ENCODE data around the gene SNAPIN. TPM values are rescaled to one million over a fixed set of nuclear protein-coding genes. Genes with fewer than 3 reads are reported as not detected.
A peak's percentile ranks its signal among the peaks of the same experiment; 100 is the strongest.

The SNAPIN gene
- total RNA-seq, 1 experiment from 2014 or later = 29.0 TPM

- DNase-seq = no peak
- WGBS (ENCODE audit: extremely low coverage, insufficient read length, low lambda C conversion rate) = no CpG with 5 or more reads among the region's 9 CpGs
- peaks cover 21 to 45% (median 26%) of the 10 kb centered on the region in 3 experiments for H3K36me3 Mint-ChIP-seq (ENCODE audit: insufficient read depth in 1 of 3, low read depth in 3 of 3)
- peaks cover 9% of the 10 kb centered on the region in 2 experiments for H3K4me1 Mint-ChIP-seq
- no peak overlapping the region for H3K9ac ChIP-seq (ENCODE audit: extremely low read depth, insufficient read length, low read length)
- H2BK15ac ChIP-seq (ENCODE audit: low read depth, low read length) = no peak overlapping the region
- H3K18ac ChIP-seq (ENCODE audit: insufficient read length, low read depth, low read length) = no peak overlapping the region
- no peaks in the 10 kb centered on the region for H3K27me3 Mint-ChIP-seq (ENCODE audit: low read depth)
- no peak overlapping the region for H4K8ac ChIP-seq (replicated peaks; ENCODE audit: insufficient read length, low read depth, low read length)
- H3K4me2 ChIP-seq (ENCODE audit: insufficient read depth, insufficient read length, low read length) = peak overlapping the region; percentile 94
- no peak overlapping the region for H2BK120ac ChIP-seq (ENCODE audit: low read depth, low read length, poor library complexity, severe bottlenecking)
- H3K4me3 Mint-ChIP-seq = peak overlapping the region; percentile 94 to 95
- H3K27ac ChIP-seq (ENCODE audit: insufficient read length, low read depth, low read length) = no peak overlapping the region
- H2AFZ ChIP-seq (ENCODE audit: low read length) = no peak overlapping the region
- no peaks in the 10 kb centered on the region for H4K20me1 ChIP-seq (ENCODE audit: control insufficient read depth, insufficient read depth, insufficient read length)
- H2BK12ac ChIP-seq (ENCODE audit: insufficient read length, low read depth, low read length) = no peak overlapping the region
- H3K9me3 ChIP-seq (ENCODE audit: control insufficient read depth, low read depth, low read length) = no peaks in the 10 kb centered on the region
- H3K79me2 ChIP-seq (ENCODE audit: insufficient read depth, low read length) = no peaks in the 10 kb centered on the region; the same call in 1 of the 2 replicates
- no peak overlapping the region for H4K5ac ChIP-seq (ENCODE audit: insufficient read length, low read depth, low read length)
- H3K9me3 Mint-ChIP-seq = no peaks in the 10 kb centered on the region; a peak in 1 of 5 replicates
- no peak for TF ChIP-seq CTCF (conservative IDR thresholded peaks at IDR 0.05)
- peaks cover 5% of the 10 kb centered on the region for H3K23me2 ChIP-seq (ENCODE audit: insufficient read length, low read depth, low read length, poor library complexity, severe bottlenecking)
- 0 out of 2 replicates have a peak, but pooled peaks cover 2% of the 10 kb centered on the region for H3K4me1 ChIP-seq (ENCODE audit: insufficient read depth, low read length)
- no peak overlapping the region for H2BK5ac ChIP-seq (ENCODE audit: insufficient read length, low read length)
- no peak overlapping the region for H3T11ph ChIP-seq (ENCODE audit: low read length)
- no peak overlapping the region for H3K4ac ChIP-seq (ENCODE audit: low read depth, low read length)
- H3K14ac ChIP-seq (ENCODE audit: insufficient read depth, low read length) = no peak overlapping the region
- no peak overlapping the region for H3K23ac ChIP-seq (ENCODE audit: insufficient read length, low read depth, low read length)
- no peak overlapping the region for H2BK20ac ChIP-seq (ENCODE audit: low read depth, low read length, poor library complexity, severe bottlenecking)
- peak overlapping the region; percentile 25 to 48 (median 44); a peak in 4 of 7 replicates for H3K27ac Mint-ChIP-seq
- peaks cover 5% of the 10 kb centered on the region for H3K79me1 ChIP-seq (ENCODE audit: insufficient read depth, low read depth, low read length, poor library complexity, severe bottlenecking)
- H4K91ac ChIP-seq (ENCODE audit: insufficient read length, low read depth, low read length) = no peak overlapping the region
- H2AK5ac ChIP-seq (ENCODE audit: insufficient read length, low read length) = no peak overlapping the region
- H3K27me3 ChIP-seq (ENCODE audit: insufficient read depth, low read length) = no peaks in the 10 kb centered on the region
- H3K56ac ChIP-seq (ENCODE audit: insufficient read length, low read depth, low read length) = no peak overlapping the region
Observed at GRCh38 chr1:153659656-153660055, 1.2 kb downstream of the SNAPIN start.

All from H9 (cell line).